IMR-90 (cell line): ENCODE results near the gene SRP9. TPM values are rescaled to one million over a fixed set of nuclear protein-coding genes. Genes with fewer than 3 reads are reported as not detected.

ENCODE experiments used
- ATAC-seq: fragments of 200-7000 bp; cut with Tn5 transposase; 2 replicates; pipeline ENCODE4 v1.9.1; 2020; ENCODE audit warnings: low read depth, mild to moderate bottlenecking, moderate library complexity
- BruUV-seq: library from RNA; stranded (reverse); fragments of 400-500 nt; replicated peaks from 2 replicates; lab custom pipeline; 2021; lab: Mats Ljungman, UMichigan
- CTCF ChIA-PET: fragments of 300-600 bp; formaldehyde crosslinking; extraction: SDS; loops from one replicate; lab custom pipeline; 2021; ENCODE audit warnings: antibody characterized with exemption; lab: Yijun Ruan, JAX
- POLR2A ChIA-PET: fragments of 300-600 bp; sonication (Branson Sonifier 250); formaldehyde crosslinking; loops from one replicate; lab custom pipeline; 2022; ENCODE audit warnings: antibody characterized with exemption; ENCODE audit not compliant: unreplicated experiment; lab: Charles Lee
- DNase-seq: peaks from one replicate; pipeline ENCODE4 v3.0.0; 2013
- H2AFZ ChIP-seq: replicated peaks from 2 replicates; pipeline ENCODE3; 2013; ENCODE audit warnings: low read length, mild to moderate bottlenecking; ENCODE audit not compliant: poor library complexity
- H2AK5ac ChIP-seq: 2 replicates; pipeline ENCODE4 v1.6.1; 2013; ENCODE audit warnings: low read depth, low read length, inconsistent platforms
- H2AK9ac ChIP-seq: replicated peaks from 2 replicates; pipeline ENCODE3; 2013; ENCODE audit warnings: mild to moderate bottlenecking, low read depth, low read length, moderate library complexity; ENCODE audit not compliant: poor library complexity
- H2BK120ac ChIP-seq: 2 replicates; pipeline ENCODE4 v1.6.1; 2013; ENCODE audit warnings: low read depth, low read length, inconsistent platforms
- H2BK15ac ChIP-seq: 3 replicates; pipeline ENCODE4 v1.6.1; 2013; ENCODE audit warnings: low read depth, low read length, inconsistent platforms
- H2BK20ac ChIP-seq: 2 replicates; pipeline ENCODE4 v1.6.1; 2013; ENCODE audit warnings: low read depth, mild to moderate bottlenecking, inconsistent platforms, low read length, moderate library complexity
- H2BK5ac ChIP-seq: 2 replicates; pipeline ENCODE4 v1.6.1; 2013; ENCODE audit warnings: mild to moderate bottlenecking, low read depth, low read length, inconsistent platforms; ENCODE audit not compliant: poor library complexity, severe bottlenecking
- H3K14ac ChIP-seq: replicated peaks from 2 replicates; pipeline ENCODE4 v1.6.1; 2013; ENCODE audit warnings: low read depth, low read length, inconsistent platforms
- H3K18ac ChIP-seq: 2 replicates; pipeline ENCODE4 v1.6.1; 2013; ENCODE audit warnings: low read depth, low read length, control low read depth
- H3K23ac ChIP-seq: 2 replicates; pipeline ENCODE4 v1.6.1; 2013; ENCODE audit warnings: low read depth, low read length, inconsistent platforms
- H3K27ac ChIP-seq: 2 replicates; pipeline ENCODE4 v1.5.1; 2013; ENCODE audit warnings: mild to moderate bottlenecking, control low read depth, low read length; ENCODE audit not compliant: insufficient read depth
- H3K27me3 ChIP-seq: 2 replicates; pipeline ENCODE4 v1.6.1; 2013; ENCODE audit warnings: low read length; ENCODE audit not compliant: control insufficient read depth, insufficient read depth
- H3K36me3 ChIP-seq: 2 replicates; pipeline ENCODE4 v1.6.1; 2013; ENCODE audit warnings: low read length, mixed read lengths; ENCODE audit not compliant: control insufficient read depth, insufficient read depth
- H3K4ac ChIP-seq: 2 replicates; pipeline ENCODE4 v1.6.1; 2013; ENCODE audit warnings: low read depth, low read length, inconsistent platforms
- H3K4me1 ChIP-seq: 2 replicates; pipeline ENCODE4 v1.6.1; 2013; ENCODE audit warnings: low read length, mixed read lengths; ENCODE audit not compliant: control insufficient read depth, insufficient read depth
- H3K4me2 ChIP-seq: 2 replicates; pipeline ENCODE4 v1.6.1; 2013; ENCODE audit warnings: low read depth, mild to moderate bottlenecking, control low read depth, low read length, moderate library complexity
- H3K4me3 ChIP-seq: 2 replicates; pipeline ENCODE4 v1.5.1; 2013; ENCODE audit warnings: low read depth, mild to moderate bottlenecking, control low read depth, low read length, moderate library complexity; ENCODE audit not compliant: insufficient read depth
- H3K56ac ChIP-seq: 2 replicates; pipeline ENCODE4 v1.6.1; 2013; ENCODE audit warnings: low read length, inconsistent platforms; ENCODE audit not compliant: insufficient read depth; ENCODE audit errors: extremely low read depth
- H3K79me1 ChIP-seq, 2 experiments: 2 replicates each; pipeline ENCODE4 v1.6.1; 2013; ENCODE audit warnings: low read length in 2 of 2, inconsistent platforms in 1 of 2, low read depth in 1 of 2
- H3K9ac ChIP-seq: 2 replicates; pipeline ENCODE4 v1.6.1; 2013; ENCODE audit warnings: low read depth, low read length, control low read depth
- H3K9me1 ChIP-seq: 2 replicates; pipeline ENCODE4 v1.6.1; 2013; ENCODE audit warnings: low read length, inconsistent platforms; ENCODE audit not compliant: insufficient read depth
- H3K9me3 ChIP-seq: 2 replicates; pipeline ENCODE4 v1.6.1; 2013; ENCODE audit warnings: low read length; ENCODE audit not compliant: control insufficient read depth, insufficient read depth
- H4K20me1 ChIP-seq: 2 replicates; pipeline ENCODE4 v1.6.1; 2013; ENCODE audit warnings: low read length, inconsistent platforms; ENCODE audit not compliant: insufficient read depth
- H4K5ac ChIP-seq: 2 replicates; pipeline ENCODE4 v1.6.1; 2013; ENCODE audit warnings: mild to moderate bottlenecking, low read depth, low read length, control low read depth
- H4K8ac ChIP-seq, 2 experiments: 2 replicates each; pipeline ENCODE4 v1.6.1; 2013; ENCODE audit warnings: low read depth in 2 of 2, low read length in 2 of 2, control low read depth in 1 of 2, inconsistent platforms in 1 of 2
- H4K91ac ChIP-seq: 2 replicates; pipeline ENCODE4 v1.6.1; 2013; ENCODE audit warnings: low read depth, low read length, inconsistent platforms; ENCODE audit not compliant: insufficient read depth
- BHLHE40 ChIP-seq: fragments of 150-350 bp; IDR thresholded peaks from 2 replicates; pipeline ENCODE4 v1.6.1; 2016; ENCODE audit warnings: mild to moderate bottlenecking, low read depth, low read length
- CEBPB ChIP-seq: IDR thresholded peaks from 2 replicates; pipeline ENCODE4 v1.6.1; 2012; ENCODE audit warnings: low read depth, low read length, improper control_type of control experiment
- CHD1 ChIP-seq: IDR thresholded peaks from 2 replicates; pipeline ENCODE4 v1.6.1; 2012; ENCODE audit warnings: low read depth, low read length, improper control_type of control experiment
- CTCF ChIP-seq: conservative IDR thresholded peaks from 2 replicates; pipeline ENCODE4 v1.5.1; 2012; ENCODE audit warnings: mild to moderate bottlenecking, low read depth, low read length, improper control_type of control experiment
- ELK1 ChIP-seq: fragments of 150-350 bp; IDR thresholded peaks from 2 replicates; pipeline ENCODE4 v1.6.1; 2016; ENCODE audit warnings: low read depth, mild to moderate bottlenecking, low read length, moderate library complexity, borderline replicate concordance
- FOS ChIP-seq: fragments of 150-350 bp; IDR thresholded peaks from 2 replicates; pipeline ENCODE4 v1.6.1; 2016; ENCODE audit warnings: low read depth, low read length
- MAFK ChIP-seq: IDR thresholded peaks from 2 replicates; pipeline ENCODE4 v1.6.1; 2012; ENCODE audit warnings: low read depth, low read length, improper control_type of control experiment
- MAZ ChIP-seq: IDR thresholded peaks from 2 replicates; pipeline ENCODE4 v1.6.1; 2012; ENCODE audit warnings: low read depth, mild to moderate bottlenecking, low read length, improper control_type of control experiment, moderate library complexity, borderline replicate concordance
- MXI1 ChIP-seq: IDR thresholded peaks from 2 replicates; pipeline ENCODE4 v1.6.1; 2012; ENCODE audit warnings: low read depth, mild to moderate bottlenecking, low read length, moderate library complexity, borderline replicate concordance
- NFE2L2 ChIP-seq: fragments of 150-350 bp; IDR thresholded peaks from 2 replicates; pipeline ENCODE4 v1.6.1; 2016; ENCODE audit warnings: low read depth, mild to moderate bottlenecking, low read length
- POLR2A ChIP-seq: IDR thresholded peaks from 2 replicates; pipeline ENCODE4 v1.6.1; 2012; ENCODE audit warnings: mild to moderate bottlenecking, low read depth, low read length
- RAD21 ChIP-seq: IDR thresholded peaks from 2 replicates; pipeline ENCODE4 v1.6.1; 2012; ENCODE audit warnings: low read length, improper control_type of control experiment
- RCOR1 ChIP-seq: IDR thresholded peaks from 2 replicates; pipeline ENCODE4 v1.6.1; 2012; ENCODE audit warnings: mild to moderate bottlenecking, low read length, improper control_type of control experiment; ENCODE audit not compliant: insufficient replicate concordance
- RFX5 ChIP-seq: IDR thresholded peaks from 2 replicates; pipeline ENCODE4 v1.8.0; 2012; ENCODE audit warnings: low read depth, mild to moderate bottlenecking, low read length, moderate library complexity
- SMC3 ChIP-seq: fragments of 150-350 bp; IDR thresholded peaks from 2 replicates; pipeline ENCODE4 v1.6.1; 2016; ENCODE audit warnings: low read depth, mild to moderate bottlenecking, antibody characterized with exemption, low read length, moderate library complexity
- USF2 ChIP-seq: fragments of 150-350 bp; IDR thresholded peaks from 2 replicates; pipeline ENCODE4 v1.6.1; 2017; ENCODE audit warnings: mild to moderate bottlenecking, antibody characterized with exemption, low read length, low read depth
- WGBS, 2 experiments: methylation state at CpG; one replicate each; pipeline versions ENCODE4 v1.1.5 to v1.1.7; 2013; ENCODE audit warnings: missing lambda C conversion rate in 2 of 2; ENCODE audit not compliant: insufficient read length in 1 of 2; ENCODE audit errors: extremely low coverage in 2 of 2; 5-methylcytosine and 5-hydroxymethylcytosine counted together
- dilution Hi-C: fragments of 300-500 bp; cut with HindIII; formaldehyde crosslinking; loops from one replicate; pipeline ENCODE4 v1.14.3; 2018; ENCODE audit warnings: low sequenced_read_pairs; ENCODE audit not compliant: unreplicated experiment
- in situ Hi-C: fragments of 300-500 bp; cut with MboI; formaldehyde crosslinking; loops from 3 replicates; pipeline ENCODE4 v1.14.3; 2019; ENCODE audit warnings: low sequenced_read_pairs, inconsistent platforms, mixed read lengths
- intact Hi-C: fragments of 100-400 bp; cut with micrococcal nuclease; formaldehyde crosslinking; loops from 2 replicates; pipeline ENCODE4 v1.10.0; 2022
- polyA plus RNA-seq, 3 experiments: library from polyadenylated mRNA; depleted of rRNA; stranded (reverse); fragments of >200 nt; gene quantifications; 2 replicates each; pipeline ENCODE4 v1.2.3, GENCODE V29; 2012; ENCODE audit warnings: low replicate concordance in 1 of 3
- total RNA-seq: library from RNA; depleted of rRNA; stranded (reverse); fragments of >200 nt; gene quantifications from 2 replicates; pipeline ENCODE4 v1.2.3, GENCODE V29; 2012

The SRP9 gene
- total and polyA plus RNA-seq, 2 of the 4 experiments (the other 2 are of a cell fraction): 230 to 295 TPM

- BruUV-seq: no TSS peak
- ATAC-seq (no peak), DNase-seq (no peak)
- intact Hi-C loops: loop anchor here (2.0 to 5.0 kb wide), 2 partner anchors 32 to 69 kb away; partner anchors contain the start of gene EPHX1
- peaks cover 3 to 13% of the 10 kb centered on the region in 2 experiments; a peak in 2 of 4 replicates for H3K79me1 ChIP-seq
- H3K56ac ChIP-seq: peak overlapping the region; percentile 90
- H2AK5ac ChIP-seq: 0 out of 2 replicates have a peak overlapping the region, but pooled peaks have one; percentile 60
- H2AK9ac ChIP-seq: peak overlapping the region; percentile 96
- peak overlapping the region; percentile 78 to 82; a peak in 3 of 4 replicates for H4K8ac ChIP-seq
- peak overlapping the region; percentile 84 for H2BK5ac ChIP-seq
- no peaks in the 10 kb centered on the region for H3K27me3 ChIP-seq
- H3K27ac ChIP-seq: peak overlapping the region; percentile 96
- in situ Hi-C loops: loop anchor here (5.0 kb wide), 1 partner anchor 301 kb away; no protein-coding TSS in a partner anchor
- peak overlapping the region; percentile 75 for H4K5ac ChIP-seq
- WGBS, 2 experiments: no CpG with 5 or more reads among the region's 3 CpGs
- H3K18ac ChIP-seq: no peak overlapping the region
- TF ChIP-seq MXI1 (no peak), BHLHE40 (no peak), RFX5 (no peak), NFE2L2 (no peak), RCOR1 (no peak), SMC3 (no peak), USF2 (no peak), POLR2A (no peak), RAD21 (no peak), CTCF (no peak), CEBPB (no peak), CHD1 (no peak), ELK1 (no peak), MAFK (no peak), FOS (no peak), MAZ (no peak)
- no peaks in the 10 kb centered on the region for H3K9me3 ChIP-seq
- dilution Hi-C loops: no loop called here
- H3K14ac ChIP-seq: peak overlapping the region; percentile 86
- H2BK20ac ChIP-seq: no peak overlapping the region
- peaks cover 2% of the 10 kb centered on the region; the same call in 1 of the 2 replicates for H3K36me3 ChIP-seq
- no peaks in the 10 kb centered on the region for H3K4me1 ChIP-seq
- POLR2A ChIA-PET: interaction anchor here (0.5 to 1.6 kb wide), 2 partner anchors 81 to 123 kb away, joined by 3 to 7 read pairs; no protein-coding TSS in a partner anchor
- no peak overlapping the region; the same call in 1 of the 2 replicates for H3K23ac ChIP-seq
- CTCF ChIA-PET: interaction anchor here (0.6 to 3.0 kb wide), 7 partner anchors 31 to 304 kb away, joined by 3 to 17 read pairs (median 3); partner anchors contain the start of gene ENAH
- peak overlapping the region; percentile 94 for H2AFZ ChIP-seq
- peaks cover 9% of the 10 kb centered on the region; the same call in 1 of the 2 replicates for H3K9me1 ChIP-seq
- peak overlapping the region; percentile 88 for H3K4me3 ChIP-seq
- no peak overlapping the region for H2BK120ac ChIP-seq
- H3K9ac ChIP-seq: peak overlapping the region; percentile 96
- peak overlapping the region; percentile 95 for H3K4ac ChIP-seq
- peaks cover 28% of the 10 kb centered on the region for H4K20me1 ChIP-seq
- H4K91ac ChIP-seq: peak overlapping the region; percentile 75
- peak overlapping the region; percentile 96 for H3K4me2 ChIP-seq
- no peak overlapping the region for H2BK15ac ChIP-seq
Measured at GRCh38 chr1:225778337-225778669, 677 bp downstream of the SRP9 start.
